HCT116 (cell line): Measurements from ENCODE around the gene SEZ6. TPM values are rescaled to one million over a fixed set of nuclear protein-coding genes. Genes with fewer than 3 reads are reported as not detected.

Experiments
- ATAC-seq: fragments of 200-7000 bp; cut with Tn5 transposase; 2 replicates; pipeline ENCODE4 v1.9.1; 2020; ENCODE audit warnings: mild to moderate bottlenecking, moderate library complexity
- BruUV-seq: library from RNA; stranded (reverse); fragments of 400-500 nt; replicated peaks from 2 replicates; lab custom pipeline; 2021; lab: Mats Ljungman, UMichigan
- CTCF ChIA-PET: fragments of 300-600 bp; sonication (Branson Sonifier 250); formaldehyde crosslinking; loops from one replicate; lab custom pipeline; 2021; ENCODE audit warnings: antibody characterized with exemption; lab: Charles Lee
- POLR2A ChIA-PET: fragments of 300-600, 350-600 bp; sonication (Branson Sonifier 250); formaldehyde crosslinking; loops from one replicate; lab custom pipeline; 2021; ENCODE audit warnings: antibody characterized with exemption; lab: Charles Lee
- RAD21 ChIA-PET, 2 experiments: fragments of 300-600 bp; sonication (Branson Sonifier 250); formaldehyde crosslinking; loops; one replicate each; lab custom pipeline; 2023; ENCODE audit warnings: low total read pairs in 2 of 2; ENCODE audit not compliant: uncharacterized antibody in 2 of 2, unreplicated experiment in 2 of 2, low non-redundant PET in 1 of 2; lab: Charles Lee
- DNase-seq: peaks from one replicate; pipeline ENCODE4 v3.0.0-alpha.2; 2010; ENCODE audit warnings: low read depth, low spot score
- H2AFZ ChIP-seq: fragments of 200-600 bp; shearing (Covaris generic), sonication (generic); 2 replicates; pipeline ENCODE4 v1.6.1; 2017; ENCODE audit warnings: low read depth, mixed run types, mixed read lengths, antibody characterized with exemption, low read length; ENCODE audit not compliant: poor library complexity, severe bottlenecking
- H3K27ac ChIP-seq: 2 replicates; pipeline ENCODE4 v1.5.1; 2012; ENCODE audit warnings: low read depth, low read length
- H3K27me3 ChIP-seq: fragments of 200-600 bp; sonication (generic); 2 replicates; pipeline ENCODE4 v1.6.1; 2016; ENCODE audit warnings: mixed run types, low read length, mixed read lengths; ENCODE audit not compliant: insufficient read depth
- H3K36me3 ChIP-seq, 2 experiments: fragments of 200-500 bp in 1 of 2; fragments of 200-600 bp in 1 of 2; sonication (Bioruptor generic) in 1 of 2; sonication (generic) in 1 of 2; 2 replicates each; pipeline versions ENCODE4 v1.5.1 to v1.6.1; 2014 to 2016; ENCODE audit warnings: low read length in 2 of 2, inconsistent platforms in 1 of 2, mixed read lengths in 1 of 2, mixed run types in 1 of 2; ENCODE audit not compliant: insufficient read depth in 2 of 2, control insufficient read depth in 1 of 2
- H3K4me1 ChIP-seq, 2 experiments: fragments of 200-600 bp in 1 of 2; sonication (generic) in 1 of 2; 2 replicates each; pipeline versions ENCODE4 v1.5.1 to v1.6.1; 2012 to 2017; ENCODE audit warnings: low read length in 2 of 2, inconsistent platforms in 1 of 2, mild to moderate bottlenecking in 1 of 2, mixed read lengths in 1 of 2, mixed run types in 1 of 2, moderate library complexity in 1 of 2; ENCODE audit not compliant: insufficient read depth in 2 of 2, control insufficient read depth in 1 of 2
- H3K4me2 ChIP-seq: fragments of 200-600 bp; sonication (generic); 2 replicates; pipeline ENCODE4 v1.6.1; 2017; ENCODE audit warnings: mixed run types, low read length, mixed read lengths
- H3K4me3 ChIP-seq, 2 experiments: fragments of 200-600 bp in 1 of 2; sonication (generic) in 1 of 2; replicated peaks in 1 of 2; 2 replicates each; pipeline ENCODE4 v1.5.1; 2011 to 2016; ENCODE audit warnings: low read length in 2 of 2, control low read depth in 1 of 2, low read depth in 1 of 2, mild to moderate bottlenecking in 1 of 2, mixed read lengths in 1 of 2, mixed run types in 1 of 2
- H3K79me2 ChIP-seq: fragments of 200-600 bp; sonication (generic); 2 replicates; pipeline ENCODE4 v1.6.1; 2017; ENCODE audit warnings: mild to moderate bottlenecking, mixed run types, low read length, moderate library complexity, mixed read lengths; ENCODE audit not compliant: insufficient read depth
- H3K9ac ChIP-seq: fragments of 200-600 bp; sonication (generic); 2 replicates; pipeline ENCODE4 v1.6.1; 2016; ENCODE audit warnings: low read length, mixed read lengths
- H3K9me2 ChIP-seq: fragments of 200-600 bp; sonication (generic), shearing (Covaris generic); 2 replicates; pipeline ENCODE4 v1.6.1; 2017; ENCODE audit warnings: mixed run types, mild to moderate bottlenecking, moderate library complexity; ENCODE audit not compliant: insufficient read depth
- H3K9me3 ChIP-seq, 2 experiments: fragments of 200-500 bp in 1 of 2; fragments of 200-600 bp in 1 of 2; sonication (Bioruptor generic) in 1 of 2; sonication (generic) in 1 of 2; 2 replicates each; pipeline ENCODE4 v1.6.1; 2014 to 2017; ENCODE audit warnings: low read length in 2 of 2, mixed read lengths in 2 of 2, inconsistent platforms in 1 of 2, low read depth in 1 of 2, mild to moderate bottlenecking in 1 of 2, mixed run types in 1 of 2, moderate library complexity in 1 of 2; ENCODE audit not compliant: control insufficient read depth in 1 of 2, insufficient read depth in 1 of 2
- H4K20me1 ChIP-seq: fragments of 200-600 bp; sonication (generic), shearing (Covaris generic); 2 replicates; pipeline ENCODE4 v1.6.1; 2017; ENCODE audit warnings: mixed run types, mild to moderate bottlenecking, moderate library complexity; ENCODE audit not compliant: insufficient read depth
- CBX3 ChIP-seq: IDR thresholded peaks from 2 replicates; pipeline ENCODE4 v1.6.1; 2012; ENCODE audit warnings: low read depth
- CEBPB ChIP-seq: IDR thresholded peaks from 2 replicates; pipeline ENCODE4 v1.6.1; 2012; ENCODE audit warnings: low read depth
- EZH2 ChIP-seq: fragments of 200-600 bp; sonication (generic); IDR thresholded peaks from 2 replicates; pipeline ENCODE4 v1.6.1; 2017; ENCODE audit warnings: antibody characterized with exemption, mixed run types
- EZH2phosphoT487 ChIP-seq: fragments of 200-600 bp; IDR thresholded peaks from 2 replicates; pipeline ENCODE4 v1.6.1; 2018; ENCODE audit warnings: antibody characterized with exemption, borderline replicate concordance
- JUND ChIP-seq: IDR thresholded peaks from 2 replicates; pipeline ENCODE4 v1.6.1; 2012
- POLR2AphosphoS5 ChIP-seq: IDR thresholded peaks from 2 replicates; pipeline ENCODE4 v1.6.1; 2011; ENCODE audit warnings: mild to moderate bottlenecking, low read depth, low read length, moderate library complexity
- RAD21 ChIP-seq: IDR thresholded peaks from 2 replicates; pipeline ENCODE4 v1.6.1; 2012; ENCODE audit warnings: low read depth, mild to moderate bottlenecking
- SIN3A ChIP-seq: IDR thresholded peaks from 2 replicates; pipeline ENCODE4 v1.6.1; 2012; ENCODE audit warnings: low read depth
- SRF ChIP-seq: IDR thresholded peaks from 2 replicates; pipeline ENCODE4 v1.6.1; 2012; ENCODE audit warnings: low read depth
- intact Hi-C: fragments of 100-400 bp; cut with micrococcal nuclease; formaldehyde crosslinking; loops from 2 replicates; pipeline ENCODE4 v1.10.0; 2022
- total RNA-seq: library from RNA; stranded (reverse); gene quantifications from one replicate; pipeline ENCODE4 v1.2.1, GENCODE V29; 2021; ENCODE audit not compliant: unreplicated experiment
- TF ChIP-seq, protein P1 (sequence below): IDR thresholded peaks from 2 replicates; pipeline ENCODE4 v1.6.1; 2011; ENCODE audit warnings: mild to moderate bottlenecking, low read length, moderate library complexity; ENCODE audit not compliant: insufficient replicate concordance; ENCODE audit errors: extremely low read depth
- TF ChIP-seq, protein P2 (sequence below): IDR thresholded peaks from 2 replicates; pipeline ENCODE4 v1.6.1; 2012
- TF ChIP-seq, protein P3 (sequence below): IDR thresholded peaks from 2 replicates; pipeline ENCODE4 v1.6.1; 2012; ENCODE audit warnings: low read depth

The SEZ6 gene
- total RNA-seq, 1 experiment from 2014 or later = 0.22 TPM

GRCh38 chr17:28968231-28968913 is 37.5 kb downstream of the SEZ6 start:
- DNase-seq (no peak), ATAC-seq (no peak)
- H3K9ac ChIP-seq = no peak overlapping the region
- no peaks in the 10 kb centered on the region for H3K79me2 ChIP-seq
- ChIA-PET RAD21 (no interaction called here), CTCF (interaction anchor here (0.7 to 3.0 kb wide), 2 partner anchors 140 to 148 kb away, joined by 3 to 25 read pairs; no protein-coding TSS in a partner anchor), POLR2A (no interaction called here)
- H3K36me3 ChIP-seq = no peaks in the 10 kb centered on the region
- no peak for TF ChIP-seq EZH2phosphoT487
- intact Hi-C loops = no loop called here
- peaks cover 3 to 15% of the 10 kb centered on the region in 2 experiments; a peak in 3 of 4 replicates for H3K4me1 ChIP-seq
- BruUV-seq = no TSS peak
- H2AFZ ChIP-seq = no peak overlapping the region
- no peaks in the 10 kb centered on the region for H4K20me1 ChIP-seq
- no peak overlapping the region for H3K4me3 ChIP-seq
- H3K9me3 ChIP-seq = no peaks in the 10 kb centered on the region
- no peak overlapping the region for H3K27ac ChIP-seq
- no peaks in the 10 kb centered on the region for H3K9me2 ChIP-seq
- no peak overlapping the region for H3K4me2 ChIP-seq
- H3K27me3 ChIP-seq = no peaks in the 10 kb centered on the region

- POLR2A ChIA-PET = no interaction called here
- H3K9me2 ChIP-seq = no peaks in the 10 kb centered on the region
- H3K9me3 ChIP-seq = no peaks in the 10 kb centered on the region
- no peaks in the 10 kb centered on the region for H4K20me1 ChIP-seq
- no peak overlapping the region for H3K4me3 ChIP-seq
- BruUV-seq = no TSS peak
- peaks cover 3 to 15% of the 10 kb centered on the region in 2 experiments; a peak in 3 of 4 replicates for H3K4me1 ChIP-seq
- H2AFZ ChIP-seq = no peak overlapping the region
- H3K79me2 ChIP-seq = no peaks in the 10 kb centered on the region
- H3K36me3 ChIP-seq = no peaks in the 10 kb centered on the region
- H3K27ac ChIP-seq = no peak overlapping the region
- ATAC-seq = no peak
- TF ChIP-seq RAD21 (no peak), CEBPB (no peak), EZH2 (no peak), SRF (no peak), CBX3 (no peak), SIN3A (no peak), JUND (no peak), POLR2AphosphoS5 (no peak), EZH2phosphoT487 (no peak)
- TF ChIP-seq, protein P1, sequence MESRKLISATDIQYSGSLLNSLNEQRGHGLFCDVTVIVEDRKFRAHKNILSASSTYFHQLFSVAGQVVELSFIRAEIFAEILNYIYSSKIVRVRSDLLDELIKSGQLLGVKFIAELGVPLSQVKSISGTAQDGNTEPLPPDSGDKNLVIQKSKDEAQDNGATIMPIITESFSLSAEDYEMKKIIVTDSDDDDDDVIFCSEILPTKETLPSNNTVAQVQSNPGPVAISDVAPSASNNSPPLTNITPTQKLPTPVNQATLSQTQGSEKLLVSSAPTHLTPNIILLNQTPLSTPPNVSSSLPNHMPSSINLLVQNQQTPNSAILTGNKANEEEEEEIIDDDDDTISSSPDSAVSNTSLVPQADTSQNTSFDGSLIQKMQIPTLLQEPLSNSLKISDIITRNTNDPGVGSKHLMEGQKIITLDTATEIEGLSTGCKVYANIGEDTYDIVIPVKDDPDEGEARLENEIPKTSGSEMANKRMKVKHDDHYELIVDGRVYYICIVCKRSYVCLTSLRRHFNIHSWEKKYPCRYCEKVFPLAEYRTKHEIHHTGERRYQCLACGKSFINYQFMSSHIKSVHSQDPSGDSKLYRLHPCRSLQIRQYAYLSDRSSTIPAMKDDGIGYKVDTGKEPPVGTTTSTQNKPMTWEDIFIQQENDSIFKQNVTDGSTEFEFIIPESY = no peak
- TF ChIP-seq, protein P2, sequence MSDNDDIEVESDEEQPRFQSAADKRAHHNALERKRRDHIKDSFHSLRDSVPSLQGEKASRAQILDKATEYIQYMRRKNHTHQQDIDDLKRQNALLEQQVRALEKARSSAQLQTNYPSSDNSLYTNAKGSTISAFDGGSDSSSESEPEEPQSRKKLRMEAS = no peak
- TF ChIP-seq, protein P3, sequence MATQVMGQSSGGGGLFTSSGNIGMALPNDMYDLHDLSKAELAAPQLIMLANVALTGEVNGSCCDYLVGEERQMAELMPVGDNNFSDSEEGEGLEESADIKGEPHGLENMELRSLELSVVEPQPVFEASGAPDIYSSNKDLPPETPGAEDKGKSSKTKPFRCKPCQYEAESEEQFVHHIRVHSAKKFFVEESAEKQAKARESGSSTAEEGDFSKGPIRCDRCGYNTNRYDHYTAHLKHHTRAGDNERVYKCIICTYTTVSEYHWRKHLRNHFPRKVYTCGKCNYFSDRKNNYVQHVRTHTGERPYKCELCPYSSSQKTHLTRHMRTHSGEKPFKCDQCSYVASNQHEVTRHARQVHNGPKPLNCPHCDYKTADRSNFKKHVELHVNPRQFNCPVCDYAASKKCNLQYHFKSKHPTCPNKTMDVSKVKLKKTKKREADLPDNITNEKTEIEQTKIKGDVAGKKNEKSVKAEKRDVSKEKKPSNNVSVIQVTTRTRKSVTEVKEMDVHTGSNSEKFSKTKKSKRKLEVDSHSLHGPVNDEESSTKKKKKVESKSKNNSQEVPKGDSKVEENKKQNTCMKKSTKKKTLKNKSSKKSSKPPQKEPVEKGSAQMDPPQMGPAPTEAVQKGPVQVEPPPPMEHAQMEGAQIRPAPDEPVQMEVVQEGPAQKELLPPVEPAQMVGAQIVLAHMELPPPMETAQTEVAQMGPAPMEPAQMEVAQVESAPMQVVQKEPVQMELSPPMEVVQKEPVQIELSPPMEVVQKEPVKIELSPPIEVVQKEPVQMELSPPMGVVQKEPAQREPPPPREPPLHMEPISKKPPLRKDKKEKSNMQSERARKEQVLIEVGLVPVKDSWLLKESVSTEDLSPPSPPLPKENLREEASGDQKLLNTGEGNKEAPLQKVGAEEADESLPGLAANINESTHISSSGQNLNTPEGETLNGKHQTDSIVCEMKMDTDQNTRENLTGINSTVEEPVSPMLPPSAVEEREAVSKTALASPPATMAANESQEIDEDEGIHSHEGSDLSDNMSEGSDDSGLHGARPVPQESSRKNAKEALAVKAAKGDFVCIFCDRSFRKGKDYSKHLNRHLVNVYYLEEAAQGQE = no peak
- TF ChIP-seq, all 23 proteins: peak for 0
- no peak overlapping the region for H3K4me2 ChIP-seq
- no peak for DNase-seq
- ChIA-PET RAD21 (no interaction called here), CTCF (interaction anchor here (0.7 to 3.0 kb wide), 2 partner anchors 141 to 149 kb away, joined by 3 to 25 read pairs; no protein-coding TSS in a partner anchor)
- no peaks in the 10 kb centered on the region for H3K27me3 ChIP-seq
- H3K9ac ChIP-seq = no peak overlapping the region
- intact Hi-C loops = no loop called here
Observed at GRCh38 chr17:28967221-28968135, 38.4 kb downstream of the SEZ6 start.
